Kidney epithelial cell (primary cell): Measurements from ENCODE around the gene ACAA2. TPM values are rescaled to one million over a fixed set of nuclear protein-coding genes. Genes with fewer than 3 reads are reported as not detected.

Experiments used
- DNase-seq: peaks from one replicate; pipeline ENCODE4 v3.0.0-alpha.2; 2010; ENCODE audit warnings: low read depth
- H3K27me3 ChIP-seq: 2 replicates; pipeline ENCODE4 v1.6.0; 2011; ENCODE audit warnings: low read length; ENCODE audit not compliant: control insufficient read depth, insufficient read depth
- H3K36me3 ChIP-seq: 2 replicates; pipeline ENCODE4 v1.5.1; 2011; ENCODE audit warnings: low read length; ENCODE audit not compliant: control insufficient read depth, insufficient read depth
- H3K4me3 ChIP-seq: 2 replicates; pipeline ENCODE4 v1.5.1; 2011; ENCODE audit warnings: low read depth, mild to moderate bottlenecking, control low read depth, low read length
- CTCF ChIP-seq: IDR thresholded peaks from 2 replicates; pipeline ENCODE4 v1.5.1; 2011; ENCODE audit warnings: mild to moderate bottlenecking, moderate library complexity, low read length, control low read depth, inconsistent platforms; ENCODE audit not compliant: insufficient read depth, poor library complexity, severe bottlenecking
- total RNA-seq: library from RNA; depleted of rRNA; stranded (reverse); fragments of >200 nt; gene quantifications from 2 replicates; pipeline ENCODE4 v1.2.3, GENCODE V29; 2015

ACAA2 gene
- total RNA-seq, 1 donor from 2014 or later = 68.0 TPM

GRCh38 chr18:49761771-49762170, 51.6 kb downstream of the ACAA2 start:
- Histone ChIP-seq H3K27me3 (no peaks in the 10 kb centered on the region), H3K4me3 (no peak overlapping the region), H3K36me3 (no peaks in the 10 kb centered on the region)
- TF ChIP-seq CTCF = no peak
- DNase-seq = no peak

- H3K4me3 ChIP-seq = no peak overlapping the region
- no peak for DNase-seq
- no peaks in the 10 kb centered on the region for H3K27me3 ChIP-seq
- no peaks in the 10 kb centered on the region for H3K36me3 ChIP-seq
- TF ChIP-seq CTCF = no peak
These were observed 55.1 kb downstream of the ACAA2 start for GRCh38 chr18:49758263-49758610.

GRCh38 chr18:49757513-49758262, 55.6 kb downstream of the ACAA2 start:
- Histone ChIP-seq H3K4me3 (no peak overlapping the region), H3K27me3 (no peaks in the 10 kb centered on the region), H3K36me3 (no peaks in the 10 kb centered on the region)
- no peak for TF ChIP-seq CTCF
- no peak for DNase-seq

DNA sequence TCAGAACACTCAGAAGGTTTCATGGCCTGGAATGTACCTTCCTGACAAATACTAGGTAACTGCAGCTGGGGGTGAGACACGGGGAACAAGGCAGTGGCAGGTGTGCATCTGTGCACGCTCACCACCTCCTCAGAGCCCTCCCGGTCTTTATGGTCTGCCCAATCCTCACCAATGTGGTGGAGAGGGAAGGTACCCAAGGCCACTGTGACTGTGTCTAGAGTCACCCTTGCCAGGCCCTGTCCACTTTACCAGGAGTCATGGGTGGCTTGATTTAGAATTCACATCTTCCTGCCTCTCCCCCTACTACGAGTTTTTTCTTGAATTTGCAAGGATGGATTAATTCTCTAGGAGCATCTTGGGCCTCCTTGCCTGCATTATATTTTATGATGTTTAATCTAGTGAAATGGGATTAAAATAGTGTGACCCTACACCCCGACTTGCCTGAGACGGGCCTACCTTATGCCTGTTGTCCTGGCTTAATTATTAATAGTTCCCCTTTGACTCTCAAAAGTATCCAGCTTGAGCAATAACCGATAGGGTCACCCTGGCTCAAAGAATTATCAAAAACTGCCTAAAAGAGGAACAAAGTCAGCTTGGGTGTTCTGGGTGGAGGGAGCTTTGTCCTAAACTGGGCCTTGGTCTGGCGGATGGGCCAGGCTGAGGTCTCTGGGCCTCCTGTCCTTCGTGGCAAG, 56.5 kb downstream of the ACAA2 start:
- no peak for DNase-seq
- no peak for TF ChIP-seq CTCF
- Histone ChIP-seq H3K27me3 (no peaks in the 10 kb centered on the region), H3K36me3 (no peaks in the 10 kb centered on the region), H3K4me3 (no peak overlapping the region)

- Histone ChIP-seq H3K4me3 (no peak overlapping the region), H3K36me3 (no peaks in the 10 kb centered on the region), H3K27me3 (no peaks in the 10 kb centered on the region)
- no peak for TF ChIP-seq CTCF
- DNase-seq = no peak
These were observed 57.2 kb downstream of the ACAA2 start for GRCh38 chr18:49756135-49756534.

GRCh38 chr18:49755489-49755888, 57.8 kb downstream of the ACAA2 start:
- H3K4me3 ChIP-seq = no peak overlapping the region
- no peaks in the 10 kb centered on the region for H3K36me3 ChIP-seq
- DNase-seq = no peak
- no peak for TF ChIP-seq CTCF
- H3K27me3 ChIP-seq = no peaks in the 10 kb centered on the region
